ENCODE measurements around the gene DOCK2. TPM values are rescaled to one million over a fixed set of nuclear protein-coding genes. Genes with fewer than 3 reads are reported as not detected.

Gene DOCK2
- total and polyA plus RNA-seq, 12 donors = 3.3 to 59.5 (median 21.0) TPM

GRCh38 chr5:169701910-169702451, 64.9 kb downstream of the DOCK2 start:
- intact Hi-C loops (cut with DNase I) = loop anchor here (5.0 kb wide), 2 partner anchors 280 to 370 kb away; partner anchors contain the start of gene INSYN2B (in 2 of the 2)
- WGBS, 4 donors = 29 to 58% (median 55%) methylated on average over 5 to 8 of the region's 8 CpGs
- Histone ChIP-seq H3K27me3 (no peaks in the 10 kb centered on the region), H3K36me3 (replicated peaks in 1 of 2) (peaks cover 0 to 5% of the 10 kb centered on the region in 2 donors), H3K4me3 (no peak overlapping the region), H3K9me3 (replicated peaks in 1 of 3) (no peaks in the 10 kb centered on the region), H3K27ac (no peak overlapping the region), H3K4me1 (replicated peaks in 1 of 2) (peaks cover under 1 to 8% of the 10 kb centered on the region in 2 donors)
- TF ChIP-seq POLR2A (IDR thresholded peaks at IDR 0.05) = no peak
- TF ChIP-seq CTCF (IDR thresholded peaks at IDR 0.05) = peak; percentile 23 to 69 (median 62)
- DNase-seq = no peak

- WGBS, 4 donors = 86 to 95% (median 89%) methylated on average over 7 of the region's 7 CpGs
- no peak for DNase-seq
- peaks cover 6 to 17% of the 10 kb centered on the region in 2 donors for H3K4me1 ChIP-seq (replicated peaks in 1 of 2)
- H3K36me3 ChIP-seq (replicated peaks in 1 of 2) = peaks cover 0 to 5% of the 10 kb centered on the region in 2 donors
- intact Hi-C loops (cut with DNase I) = loop anchor here (5.0 kb wide), 2 partner anchors 279 to 369 kb away; partner anchors contain the start of gene INSYN2B (in 2 of the 2)
- no peak overlapping the region for H3K4me3 ChIP-seq
- TF ChIP-seq CTCF (IDR thresholded peaks at IDR 0.05) = no peak
- no peak for TF ChIP-seq POLR2A (IDR thresholded peaks at IDR 0.05)
- no peaks in the 10 kb centered on the region for H3K9me3 ChIP-seq (replicated peaks in 1 of 3)
- H3K27me3 ChIP-seq = no peaks in the 10 kb centered on the region
- no peak overlapping the region for H3K27ac ChIP-seq
Measured at GRCh38 chr5:169702693-169703481, 65.8 kb downstream of the DOCK2 start.

- no peaks in the 10 kb centered on the region for H3K27me3 ChIP-seq
- no peak overlapping the region for H3K4me3 ChIP-seq
- no peak for DNase-seq
- H3K27ac ChIP-seq = no peak overlapping the region
- peaks cover 6 to 17% of the 10 kb centered on the region in 2 donors for H3K4me1 ChIP-seq (replicated peaks in 1 of 2)
- no peak for TF ChIP-seq POLR2A (IDR thresholded peaks at IDR 0.05)
- TF ChIP-seq CTCF (IDR thresholded peaks at IDR 0.05) = no peak
- WGBS, 4 donors = 71 to 84% (median 79%) methylated on average over 2 of the region's 2 CpGs
- H3K36me3 ChIP-seq (replicated peaks in 1 of 2) = no peaks in the 10 kb centered on the region
- intact Hi-C loops (cut with DNase I) = loop anchor here (5.0 kb wide), 2 partner anchors 278 to 368 kb away; partner anchors contain the start of gene INSYN2B (in 2 of the 2)
- no peaks in the 10 kb centered on the region for H3K9me3 ChIP-seq (replicated peaks in 1 of 3)
Measured at GRCh38 chr5:169703813-169704212, 66.7 kb downstream of the DOCK2 start.

- Histone ChIP-seq H3K9me3 (replicated peaks in 1 of 3) (no peaks in the 10 kb centered on the region), H3K27me3 (no peaks in the 10 kb centered on the region), H3K27ac (no peak overlapping the region), H3K4me1 (replicated peaks in 1 of 2) (peaks cover 6 to 17% of the 10 kb centered on the region in 2 donors), H3K36me3 (replicated peaks in 1 of 2) (no peaks in the 10 kb centered on the region), H3K4me3 (no peak overlapping the region)
- TF ChIP-seq CTCF (IDR thresholded peaks at IDR 0.05) = no peak
- TF ChIP-seq POLR2A (IDR thresholded peaks at IDR 0.05) = no peak
- intact Hi-C loops (cut with DNase I) = no loop called here
- no peak for DNase-seq
- 90 to 100% (median 96%) methylated on average over 2 of the region's 2 CpGs for whole genome bisulfite sequencing, 4 donors
Measured at GRCh38 chr5:169705322-169705721, 68.2 kb downstream of the DOCK2 start.

All from adrenal gland (tissue), 12 donors.